Activated CD4-positive, alpha-beta T cell treated with anti-CD3 and anti-CD28 coated beads, Interleukin-2, Interleukin-6, amounts not matched to agents 100 ng/mL and 50 ng/mL, durations not matched to agents 16 hours and 8 hours (primary cell): Measurements from ENCODE around the gene SORBS2.
A peak's percentile ranks its signal among the peaks of the same experiment; 100 is the strongest.
"Not testable (repeated sequence)": the region's sequence is repeated elsewhere in the genome, so short reads cannot be mapped to it uniquely, and the experiment has no call there.

Experiments used
- DNase-seq: peaks from one replicate; pipeline ENCODE4 v3.0.0-alpha.2; 2020

SORBS2 gene

GRCh38 chr4:185811509-185812364 is at the start of gene SORBS2:
Gene SORBS2, minus strand, starts transcription at chr4:185812194. Its CDS starts 121,623 bp downstream, at chr4:185690571.
- DNase-seq: no peak

GRCh38 chr4:185859111-185859510 is 47.1 kb upstream of the SORBS2 start:
- DNase-seq: no peak

- not testable (repeated sequence) for DNase-seq
These were observed 45.6 kb upstream of the SORBS2 start for GRCh38 chr4:185857561-185857960.

DNA sequence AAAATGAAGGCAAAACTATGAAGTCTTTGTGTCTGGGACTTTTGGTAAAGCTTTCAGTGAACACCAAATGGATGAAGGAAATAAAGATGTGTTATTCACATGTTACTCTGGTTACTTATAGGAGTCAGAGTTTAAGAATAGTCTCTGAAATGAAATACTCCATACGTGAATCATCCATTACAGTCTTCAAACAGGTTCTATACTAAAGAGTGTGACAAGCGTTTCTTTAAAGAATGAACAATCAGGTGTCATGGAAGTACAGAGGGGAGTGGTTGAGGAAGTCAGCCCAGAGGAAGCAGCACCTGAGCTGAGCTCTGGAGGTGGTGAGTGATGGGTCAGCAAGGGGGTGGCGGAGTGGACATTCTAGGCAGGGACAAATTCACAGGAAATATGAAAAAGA is 41.8 kb upstream of the SORBS2 start:
- DNase-seq: no peak

- no peak for DNase-seq
These were observed 41.0 kb upstream of the SORBS2 start for GRCh38 chr4:185852961-185853360.

DNA sequence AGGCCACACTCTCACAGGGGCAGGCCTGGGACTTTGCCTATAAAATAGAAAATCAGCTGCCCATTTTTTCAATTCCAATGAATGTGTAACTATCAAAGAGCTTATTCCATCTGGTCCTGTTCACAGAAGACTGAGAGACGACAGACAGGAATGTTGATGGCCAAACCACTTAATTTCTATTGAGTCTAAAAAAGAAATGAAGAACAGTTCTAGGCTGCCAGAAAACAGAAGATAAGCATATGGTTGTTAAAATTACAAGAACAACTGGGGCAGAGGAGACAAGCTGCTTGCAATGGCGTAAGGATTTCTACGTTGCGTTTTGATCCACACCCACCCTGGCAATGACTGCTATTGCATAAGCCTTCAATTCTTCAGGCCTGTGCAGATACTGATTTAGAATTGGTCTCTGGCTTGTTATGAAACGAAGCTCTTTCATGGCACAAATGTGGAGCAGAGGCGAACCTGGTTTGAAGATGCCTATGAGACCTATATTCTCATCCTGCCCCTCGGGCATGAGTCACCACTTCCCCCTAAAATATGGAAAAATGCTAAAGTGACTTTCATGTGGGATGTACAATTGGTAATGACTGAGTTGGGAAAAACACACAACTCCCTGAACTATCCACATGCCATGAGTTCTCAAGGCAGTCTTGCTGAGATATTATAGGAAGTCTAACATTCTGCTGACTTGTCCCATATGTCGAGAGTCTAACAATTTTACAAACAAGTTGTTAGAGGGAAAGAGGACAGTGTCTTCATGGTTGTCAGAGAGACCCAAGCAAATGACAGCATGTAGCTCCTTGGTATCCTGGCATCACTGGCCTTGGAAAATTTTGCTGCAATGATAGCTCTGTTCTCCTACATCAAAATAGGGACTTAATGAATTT is 37.9 kb upstream of the SORBS2 start:
- DNase-seq: no peak

GRCh38 chr4:185847352-185848097 is 35.5 kb upstream of the SORBS2 start:
- no peak for DNase-seq

- no peak for DNase-seq
These were observed 34.6 kb upstream of the SORBS2 start for GRCh38 chr4:185846505-185847150.

GRCh38 chr4:185845966-185846365 is 34.0 kb upstream of the SORBS2 start:
- no peak for DNase-seq

GRCh38 chr4:185841451-185841850 is 29.5 kb upstream of the SORBS2 start:
- DNase-seq: no peak

DNA sequence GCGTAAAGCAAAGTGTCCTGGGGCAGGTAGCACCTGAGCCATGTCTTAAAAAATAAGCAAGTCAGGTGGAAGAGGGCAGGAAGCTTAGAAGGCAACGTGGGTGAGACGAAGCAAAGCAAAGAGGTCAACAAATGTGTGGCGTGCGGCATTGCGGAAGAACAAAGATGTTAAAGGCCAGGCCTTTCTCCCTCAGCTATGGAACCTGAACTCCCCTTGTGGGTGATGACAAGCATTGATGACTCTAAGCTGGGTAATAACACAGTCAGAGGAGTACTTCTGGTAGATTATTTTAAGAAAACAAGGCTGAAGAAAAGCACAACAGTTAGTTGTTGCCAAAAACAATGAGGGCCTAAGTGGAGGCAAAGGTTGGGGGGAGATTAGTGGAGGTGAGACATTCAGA is 29.0 kb upstream of the SORBS2 start:
- DNase-seq: no peak

DNA sequence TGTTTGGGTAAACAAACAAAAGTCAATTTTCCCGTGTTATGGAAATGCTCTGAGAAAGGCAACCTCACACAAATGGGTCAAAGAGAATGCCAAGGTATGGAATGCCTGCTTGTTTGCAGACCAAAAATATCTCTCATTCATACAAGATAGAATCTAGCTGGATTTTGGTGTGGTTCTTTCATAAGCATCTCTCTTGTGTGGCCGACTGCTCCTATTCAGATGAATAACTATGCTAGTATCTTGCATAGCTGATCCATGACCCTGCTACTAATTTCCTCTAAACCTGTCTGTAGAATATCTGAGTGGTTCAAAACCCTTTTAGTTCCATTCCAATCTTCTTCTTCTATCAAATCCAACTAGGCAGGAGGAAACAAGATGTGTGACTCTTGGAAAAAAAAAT is 28.2 kb upstream of the SORBS2 start:
- no peak for DNase-seq

- no peak for DNase-seq
These were observed 27.8 kb upstream of the SORBS2 start for GRCh38 chr4:185839770-185840169.

GRCh38 chr4:185839194-185839712 is 27.3 kb upstream of the SORBS2 start:
- peak; percentile 1 for DNase-seq

GRCh38 chr4:185838514-185839193 is 26.7 kb upstream of the SORBS2 start:
- DNase-seq: no peak

DNA sequence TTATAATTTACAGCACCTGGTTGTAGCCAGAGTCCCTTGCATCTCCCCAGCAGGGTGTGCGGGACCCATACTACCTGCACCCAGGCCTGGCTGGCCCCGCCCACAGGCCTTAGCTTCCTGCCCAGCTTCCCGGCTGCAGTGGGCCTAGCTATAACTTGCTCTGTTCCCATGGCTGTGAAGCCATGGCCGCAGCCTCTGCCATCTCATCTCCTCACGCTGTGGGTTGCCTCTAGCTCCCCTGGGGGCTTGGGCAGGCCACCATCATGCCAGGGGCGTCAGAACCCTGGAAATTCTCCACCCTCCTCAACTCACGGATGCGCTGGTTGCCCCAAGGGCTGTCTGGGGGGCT is 26.1 kb upstream of the SORBS2 start:
- DNase-seq: no peak

- DNase-seq: no peak
These were observed 25.6 kb upstream of the SORBS2 start for GRCh38 chr4:185837415-185838103.

GRCh38 chr4:185836241-185837084 is 24.5 kb upstream of the SORBS2 start:
- no peak for DNase-seq

- DNase-seq: no peak
These were observed 23.8 kb upstream of the SORBS2 start for GRCh38 chr4:185835814-185836213.

- DNase-seq: no peak
These were observed 23.3 kb upstream of the SORBS2 start for GRCh38 chr4:185835336-185835735.
